ENCODE data around the gene SREBF1.

Gene SREBF1

GRCh38 chr17:17792037-17792550 is 44.7 kb downstream of the SREBF1 start:
- no peak for DNase-seq

- no peak for DNase-seq
Measured at GRCh38 chr17:17790637-17791464, 45.9 kb downstream of the SREBF1 start.

DNA sequence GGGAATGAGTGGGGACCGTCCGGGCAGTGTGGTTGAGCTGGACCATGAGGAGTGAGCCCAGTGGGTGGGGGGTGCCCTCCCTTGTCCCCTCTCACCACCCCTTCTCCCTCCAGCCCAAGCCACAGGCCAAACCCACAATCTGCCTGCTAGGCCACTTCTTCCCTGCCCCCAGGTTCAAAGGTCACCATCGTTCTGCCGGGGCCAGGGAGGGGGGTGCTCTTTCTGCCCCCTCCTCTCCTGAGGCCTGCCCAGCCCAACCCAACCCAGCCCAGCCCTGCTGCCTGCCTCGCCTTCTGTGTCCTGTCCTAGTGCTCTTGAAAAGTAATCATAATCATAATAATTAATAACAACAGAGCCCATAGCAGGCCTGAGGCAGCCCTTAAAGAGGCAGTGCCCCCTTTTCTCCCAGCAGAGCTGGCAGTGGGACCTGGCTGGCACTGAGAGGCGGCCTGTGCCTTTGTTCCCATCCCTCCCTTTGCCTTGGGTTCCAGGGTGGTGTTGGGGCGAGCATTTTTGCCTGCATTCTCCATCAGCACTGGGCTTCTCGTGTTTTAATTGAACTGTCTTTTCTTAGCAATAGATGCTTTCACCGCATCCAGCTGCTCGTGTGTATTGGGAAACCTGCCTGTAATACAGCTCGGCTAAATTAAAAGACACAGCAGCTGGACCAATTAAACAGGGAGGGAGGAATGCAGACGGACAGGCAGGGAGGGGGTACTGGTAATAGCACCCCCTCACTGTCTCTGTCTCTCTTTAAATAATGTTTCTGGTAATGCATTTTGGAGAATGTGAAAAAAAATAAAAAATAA is 46.8 kb downstream of the SREBF1 start:
- DNase-seq: no peak

- DNase-seq: no peak
Measured at GRCh38 chr17:17789410-17789809, 47.4 kb downstream of the SREBF1 start.

DNA sequence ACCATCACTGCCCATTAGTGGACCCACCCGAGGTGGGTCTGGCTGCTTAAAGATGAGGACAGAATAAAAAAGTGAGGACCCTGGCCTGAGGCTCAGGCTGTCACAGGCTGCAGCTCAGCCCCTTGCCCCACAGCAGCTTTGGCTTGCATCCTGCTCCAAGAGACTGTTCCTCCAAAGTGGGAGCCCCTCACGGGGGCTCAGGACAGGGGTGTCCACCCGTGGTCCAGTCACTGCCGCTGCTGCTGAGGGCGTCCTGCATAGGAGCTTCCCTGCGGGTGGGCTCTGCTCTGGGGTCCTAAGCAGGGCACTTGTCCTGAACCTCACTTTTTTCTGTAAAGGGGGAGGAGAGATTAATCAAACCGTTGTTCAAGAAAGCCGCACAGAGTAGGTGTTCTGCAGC is 47.8 kb downstream of the SREBF1 start:
- DNase-seq: no peak

DNA sequence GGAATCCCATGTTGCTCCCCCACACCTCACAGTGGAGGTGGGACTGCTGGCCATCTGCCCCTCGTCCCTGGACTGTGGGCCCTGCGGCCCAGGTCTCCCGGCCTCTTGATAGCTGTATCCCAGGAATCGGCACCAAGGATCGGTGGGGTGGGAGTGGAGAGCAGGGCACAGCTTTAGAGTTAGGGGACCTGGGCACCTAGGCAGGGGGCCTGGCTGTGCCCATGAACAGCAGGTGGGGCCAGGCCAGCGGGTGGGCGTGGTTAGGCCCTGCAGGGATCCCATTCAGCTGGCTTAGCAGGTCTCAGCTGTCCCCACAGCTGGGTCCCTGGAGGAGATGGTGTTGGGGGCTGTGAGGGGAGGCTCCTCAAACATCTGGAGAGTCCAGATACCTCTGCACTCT is 49.2 kb downstream of the SREBF1 start:
- DNase-seq: no peak

DNA sequence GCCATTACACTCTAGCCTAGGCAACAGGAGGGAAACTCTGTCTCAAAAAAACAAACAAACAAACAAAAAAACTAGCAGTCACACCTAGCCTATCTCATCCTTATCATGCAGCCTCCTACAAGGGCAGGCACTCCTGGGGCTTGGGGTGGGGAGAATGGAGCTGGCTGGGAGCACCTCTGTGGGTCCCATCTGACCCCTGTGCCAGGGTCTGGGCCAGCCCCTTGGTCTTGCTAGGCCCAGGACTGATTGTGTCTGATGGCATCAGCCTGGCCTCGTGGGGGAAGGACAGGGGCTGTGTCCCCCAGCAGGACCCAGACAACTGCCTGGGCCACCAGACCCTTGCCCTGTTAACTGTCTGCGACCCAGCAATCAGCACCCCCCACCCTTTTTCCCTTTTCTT is 49.8 kb downstream of the SREBF1 start:
- DNase-seq: no peak

GRCh38 chr17:17785407-17785806 is 51.4 kb downstream of the SREBF1 start:
- no peak for DNase-seq

GRCh38 chr17:17784657-17785267 is 52.0 kb downstream of the SREBF1 start:
- DNase-seq: no peak

DNA sequence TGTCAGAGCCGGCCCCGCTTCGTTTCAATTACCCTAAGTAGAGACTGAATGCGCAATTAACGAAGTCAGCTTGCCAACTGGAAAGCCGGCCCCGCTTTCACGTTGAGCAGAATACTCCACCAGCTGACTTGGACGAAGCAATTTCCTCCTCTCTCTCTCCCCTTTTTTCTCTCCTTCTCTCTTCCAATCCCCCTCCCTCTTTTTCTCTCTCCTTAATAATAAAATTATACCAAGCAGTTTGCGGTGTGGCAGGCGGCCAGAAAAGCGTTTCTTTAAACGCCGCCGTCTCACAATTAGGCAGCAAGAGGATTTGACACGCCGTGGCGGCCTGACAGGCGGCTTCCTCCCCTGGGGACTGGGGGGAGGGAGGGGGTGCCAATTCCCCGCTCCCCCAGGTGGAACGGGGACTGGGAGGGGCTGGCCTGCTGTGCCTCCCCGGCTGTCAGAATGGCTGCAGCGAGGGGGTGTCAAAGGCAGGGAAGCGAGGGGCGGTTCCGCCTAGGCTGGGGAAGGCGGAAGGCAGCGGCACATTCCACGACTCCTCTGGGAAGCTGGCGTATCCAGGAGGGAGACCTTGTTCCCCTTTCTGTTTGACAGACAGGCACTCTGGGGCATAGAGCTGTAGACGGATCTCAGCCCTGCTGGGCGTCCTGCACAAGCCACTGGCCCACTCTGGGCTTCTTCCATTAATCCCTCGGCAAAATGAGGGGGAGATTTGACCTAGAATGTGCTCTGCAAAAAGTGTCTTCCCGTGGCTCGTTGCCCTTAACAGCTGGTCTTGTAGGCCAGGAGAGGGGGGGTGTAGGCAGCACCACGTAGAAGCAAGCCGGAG is 52.7 kb downstream of the SREBF1 start:
- DNase-seq: peak; percentile 46

DNA sequence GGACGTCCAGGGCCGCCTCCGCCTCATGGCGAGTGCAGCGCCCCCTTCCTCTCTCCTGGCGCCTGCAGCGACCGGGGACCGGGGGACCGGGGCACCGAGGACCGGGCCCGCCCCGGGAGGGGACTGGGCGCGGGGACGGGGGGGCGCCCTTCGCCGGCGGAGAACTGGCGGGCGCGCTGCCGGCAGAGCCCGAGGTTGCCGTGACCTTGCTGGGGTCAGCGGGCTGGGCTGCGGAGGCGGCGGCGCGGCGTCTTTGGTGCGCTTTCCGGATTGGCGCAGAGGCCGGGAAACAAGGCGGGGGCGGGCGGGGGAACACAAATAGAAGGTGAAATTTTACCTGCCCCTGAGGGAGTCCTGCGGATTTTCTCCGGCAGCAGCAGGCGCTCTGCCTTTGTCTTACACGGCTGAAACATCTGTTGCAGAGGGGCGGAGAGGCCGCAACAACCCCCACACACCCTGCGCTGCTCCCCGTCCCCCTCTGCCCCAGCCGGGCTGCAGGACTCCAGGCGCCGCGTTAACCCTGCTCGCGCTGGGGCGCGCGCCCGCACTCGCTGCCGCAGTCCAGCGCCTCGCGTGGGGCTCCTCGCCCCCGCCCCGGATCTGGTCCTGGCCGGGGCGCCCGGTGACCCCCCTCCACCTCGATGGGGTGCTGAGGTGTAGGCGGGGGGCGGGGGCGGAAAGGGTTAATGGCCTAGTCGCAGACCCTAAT is 53.5 kb downstream of the SREBF1 start:
- peak; percentile 34 for DNase-seq

GRCh38 chr17:17782523-17783115 is 54.2 kb downstream of the SREBF1 start:
- no peak for DNase-seq

GRCh38 chr17:17781591-17782496 is 54.9 kb downstream of the SREBF1 start:
- peak; percentile 30 for DNase-seq

DNA sequence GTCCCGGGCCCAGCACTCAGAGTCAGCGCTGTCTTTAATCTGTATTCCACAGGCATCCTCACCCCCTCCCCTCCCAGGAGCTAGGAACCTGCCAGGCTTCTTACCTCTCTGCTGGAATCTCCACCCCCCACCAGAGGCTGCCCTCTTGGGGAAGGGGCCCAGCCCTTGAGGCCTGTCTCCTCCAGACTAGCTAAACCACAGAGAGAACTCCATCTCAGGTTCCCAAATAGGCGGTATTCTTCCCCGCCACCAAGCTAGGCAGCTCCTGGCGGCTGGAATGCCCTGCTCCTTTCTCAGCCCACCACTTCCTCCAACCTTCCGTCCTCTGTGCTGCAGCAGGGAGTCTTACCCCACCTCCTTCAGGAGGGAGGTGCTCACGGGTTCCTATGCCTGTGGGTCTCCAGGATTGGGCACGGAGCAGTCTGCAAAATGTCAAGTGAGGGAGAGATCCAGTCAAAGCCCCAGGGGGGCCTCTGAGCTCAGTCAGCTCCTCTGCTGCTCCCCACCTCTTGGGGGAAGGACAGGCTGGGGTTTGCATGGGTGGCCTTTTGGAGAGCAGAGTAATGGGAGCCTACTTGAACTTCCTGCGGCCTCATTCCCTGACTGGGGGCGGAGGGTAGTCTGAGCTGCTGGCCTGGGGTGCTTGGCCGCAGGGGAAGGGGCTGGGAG is 55.7 kb downstream of the SREBF1 start:
- peak; percentile 15 for DNase-seq

DNA sequence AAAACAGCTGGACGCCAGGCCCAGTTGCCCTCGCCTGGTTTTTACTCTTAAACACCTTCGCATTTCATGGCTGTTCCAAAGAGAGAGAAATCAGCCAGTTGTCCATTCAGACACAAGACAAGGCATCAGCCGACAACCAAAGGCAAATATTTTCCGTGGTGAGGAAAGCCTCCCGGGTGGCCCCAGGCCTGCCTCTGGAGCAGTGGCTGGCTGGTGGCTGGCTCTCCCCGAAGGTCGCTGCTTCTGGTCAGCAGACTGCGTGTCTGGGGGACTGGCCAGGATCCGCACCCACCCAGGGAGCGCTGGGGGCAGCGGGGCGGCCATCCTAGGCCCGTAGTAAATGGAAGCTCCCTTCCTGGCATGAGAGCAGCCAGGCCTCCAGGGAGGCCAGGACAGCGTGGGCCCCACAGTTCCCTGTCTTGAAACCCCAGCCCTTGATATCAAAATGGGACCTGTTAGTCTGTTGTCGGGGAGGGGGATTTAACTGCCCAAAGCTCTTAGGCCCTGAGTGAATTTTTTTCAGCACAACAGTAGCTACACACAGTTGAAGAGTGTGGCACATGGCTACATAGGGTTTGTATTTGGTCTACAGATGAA is 57.7 kb downstream of the SREBF1 start:
- DNase-seq: no peak

DNA sequence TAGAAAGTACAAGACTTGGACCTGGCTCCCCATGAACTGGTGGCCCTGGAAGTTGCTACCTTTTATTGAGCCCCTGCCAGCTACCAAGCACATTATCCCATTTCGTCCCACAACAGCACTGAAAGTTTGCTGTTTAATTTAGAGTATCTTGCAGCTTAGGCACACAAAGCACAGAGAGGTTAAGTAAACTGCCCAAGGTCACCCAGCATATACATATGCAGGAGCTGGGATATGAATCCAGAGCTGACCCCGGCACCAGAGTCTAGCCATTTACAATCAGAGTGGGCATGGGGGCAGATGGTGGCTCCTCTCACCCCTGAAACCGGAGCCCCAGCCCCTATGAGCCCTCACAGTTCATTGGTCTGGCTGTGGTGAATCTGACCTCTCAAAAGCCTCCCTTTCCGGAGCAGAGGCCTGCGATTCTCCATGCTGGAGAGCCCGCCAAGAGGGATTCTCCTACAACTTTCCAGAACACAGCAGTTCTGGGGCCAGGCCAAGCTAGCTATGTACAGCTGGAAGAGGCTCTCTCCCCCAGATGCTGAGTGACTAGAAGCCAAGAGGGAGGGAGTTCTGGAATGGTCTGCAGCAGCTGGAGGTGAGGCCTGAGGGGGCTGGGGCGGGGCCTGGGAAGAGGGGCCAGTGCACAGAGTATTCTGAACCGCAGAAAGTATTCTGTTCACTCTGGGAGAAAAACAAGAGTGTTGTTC is 58.3 kb downstream of the SREBF1 start:
- no peak for DNase-seq

DNA sequence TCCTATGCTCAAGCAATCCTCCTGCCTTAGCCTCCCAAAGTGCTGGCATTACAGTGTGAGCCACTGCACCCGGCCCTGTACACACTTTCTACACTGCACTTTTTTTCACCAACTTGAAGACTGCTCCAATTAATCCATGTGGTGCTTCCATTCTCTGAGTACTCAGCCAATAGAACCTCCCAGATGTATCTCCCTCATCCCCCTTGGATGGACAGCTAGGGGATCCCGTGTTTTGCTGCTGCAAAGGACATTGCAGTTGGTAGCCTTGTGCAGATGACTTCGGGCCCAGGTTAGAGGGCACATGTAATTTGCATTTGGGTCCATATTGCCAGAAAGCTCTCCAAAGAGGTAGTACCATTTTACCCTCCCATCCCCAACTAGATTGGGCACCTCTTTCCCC is 59.9 kb downstream of the SREBF1 start:
- DNase-seq: no peak

GRCh38 chr17:17774009-17774881 is 62.5 kb downstream of the SREBF1 start:
- no peak for DNase-seq
